ENCODE data around the gene RNF222. TPM values are rescaled to one million over a fixed set of nuclear protein-coding genes. Genes with fewer than 3 reads are reported as not detected.

The RNF222 gene, protein sequence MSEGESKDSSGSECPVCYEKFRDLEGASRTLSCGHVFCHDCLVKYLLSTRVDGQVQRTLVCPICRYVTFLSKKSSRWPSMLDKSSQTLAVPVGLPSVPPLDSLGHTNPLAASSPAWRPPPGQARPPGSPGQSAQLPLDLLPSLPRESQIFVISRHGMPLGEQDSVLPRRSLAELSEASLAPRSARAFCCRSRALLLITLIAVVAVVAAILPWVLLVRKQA
- under 1 TPM in 2 of 4 donors, not detected in 2; 0.15 to 0.23 TPM for total RNA-seq

DNA sequence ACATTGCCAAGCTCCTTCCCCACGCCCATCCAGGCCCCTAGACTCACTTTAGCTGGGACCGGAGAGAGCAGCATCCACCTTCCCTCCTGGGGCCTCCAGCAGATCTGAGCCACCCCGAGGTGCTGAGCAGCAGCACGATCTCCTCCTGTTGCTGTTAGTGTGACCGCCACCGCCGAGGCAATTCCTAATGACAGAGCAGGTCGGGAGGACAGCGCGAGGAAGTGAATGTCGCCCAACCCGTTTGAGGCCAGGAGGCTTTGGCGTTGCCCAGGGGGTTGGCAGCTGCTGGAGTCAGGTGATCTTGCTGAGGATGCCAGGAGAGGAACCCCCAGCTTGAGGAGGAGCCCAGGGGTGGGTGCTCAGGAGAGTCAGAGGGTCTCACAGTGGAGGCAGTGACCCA lies at the start of gene RNF222:
Gene RNF222 (minus strand): TSS at position 192 of the 400 bp plus-strand sequence. CDS start 4,366 bp downstream, outside the sequence.
- no peak within 1 kb of the TSS for H3K27ac ChIP-seq
- no peaks in the 10 kb centered on the region for H3K9me3 ChIP-seq
- H3K27me3 ChIP-seq: peaks cover 81% of the 10 kb centered on the region
- TF ChIP-seq EP300 (IDR thresholded peaks at IDR 0.05): no peak
- H3K4me3 ChIP-seq: no peak within 1 kb of the TSS
- WGBS, 2 donors (ENCODE audit: low coverage in 1 of 2): 51 to 60% methylated on average over 3 to 4 of the region's 13 CpGs
- H3K36me3 ChIP-seq: no peaks in the 10 kb centered on the region
- ATAC-seq: no peak
- H3K4me1 ChIP-seq: no peaks in the 10 kb centered on the region

DNA sequence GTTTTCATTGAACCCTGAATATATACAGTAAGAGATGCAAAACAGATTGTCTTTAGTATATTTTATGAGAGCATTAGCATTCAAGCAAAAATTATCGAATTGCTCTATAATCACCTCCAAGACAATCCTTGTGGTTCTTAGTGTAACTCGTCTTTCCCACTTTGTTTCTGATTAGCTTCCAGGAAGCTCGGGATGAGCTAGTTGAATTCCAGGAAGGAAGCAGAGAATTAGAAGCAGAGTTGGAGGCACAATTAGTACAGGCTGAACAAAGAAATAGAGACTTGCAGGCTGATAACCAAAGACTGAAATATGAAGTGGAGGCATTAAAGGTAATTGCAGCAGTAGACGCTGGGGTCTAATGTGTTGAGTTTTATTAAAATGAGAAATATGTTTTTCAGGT lies 47.9 kb upstream of the RNF222 start:
- TF ChIP-seq POLR2A (IDR thresholded peaks at IDR 0.05) (no peak), EP300 (IDR thresholded peaks at IDR 0.05) (no peak)
- no peak overlapping the region for H3K4me3 ChIP-seq
- WGBS, 2 donors (ENCODE audit: low coverage in 1 of 2): 64% methylated on average over 1 to 4 of the region's 4 CpGs
- H3K4me1 ChIP-seq: peaks cover 0 to 50% (median 0%) of the 10 kb centered on the region in 3 donors
- no peaks in the 10 kb centered on the region for H3K27me3 ChIP-seq
- H3K36me3 ChIP-seq: peaks cover 0 to 70% of the 10 kb centered on the region in 2 donors
- ATAC-seq: no peak
- H3K27ac ChIP-seq: no peak overlapping the region
- no peaks in the 10 kb centered on the region for H3K9me3 ChIP-seq

DNA sequence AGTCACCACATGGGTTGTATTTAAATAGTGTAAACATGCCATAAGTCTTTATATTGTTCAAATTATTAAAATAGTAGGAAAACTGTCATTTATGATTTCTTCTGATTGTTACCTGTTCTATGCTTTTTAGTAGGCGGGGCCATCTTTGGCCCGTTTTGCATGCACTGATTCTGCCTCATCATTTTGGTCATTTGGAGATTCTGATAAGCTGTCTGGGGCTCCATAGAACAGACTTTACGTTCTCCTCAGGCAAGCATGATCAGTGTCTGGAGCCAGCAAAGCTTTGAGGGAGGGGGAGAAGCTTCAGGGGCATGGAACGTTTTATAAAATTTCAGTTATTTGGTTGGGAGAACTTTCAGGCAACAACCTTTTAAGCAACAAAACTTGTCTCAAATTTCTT lies 46.9 kb upstream of the RNF222 start:
- Histone ChIP-seq H3K9me3 (no peaks in the 10 kb centered on the region), H3K27me3 (no peaks in the 10 kb centered on the region), H3K27ac (no peak overlapping the region), H3K4me3 (no peak overlapping the region), H3K4me1 (peaks cover 0 to 60% (median 0%) of the 10 kb centered on the region in 3 donors), H3K36me3 (peaks cover 0 to 66% of the 10 kb centered on the region in 2 donors)
- WGBS, 2 donors (ENCODE audit: low coverage in 1 of 2): 42 to 65% methylated on average over 3 to 4 of the region's 4 CpGs
- no peak for TF ChIP-seq POLR2AphosphoS5 (IDR thresholded peaks at IDR 0.05)
- TF ChIP-seq EP300 (IDR thresholded peaks at IDR 0.05): no peak
- no peak for TF ChIP-seq POLR2A (IDR thresholded peaks at IDR 0.05)
- TF ChIP-seq, protein P1, sequence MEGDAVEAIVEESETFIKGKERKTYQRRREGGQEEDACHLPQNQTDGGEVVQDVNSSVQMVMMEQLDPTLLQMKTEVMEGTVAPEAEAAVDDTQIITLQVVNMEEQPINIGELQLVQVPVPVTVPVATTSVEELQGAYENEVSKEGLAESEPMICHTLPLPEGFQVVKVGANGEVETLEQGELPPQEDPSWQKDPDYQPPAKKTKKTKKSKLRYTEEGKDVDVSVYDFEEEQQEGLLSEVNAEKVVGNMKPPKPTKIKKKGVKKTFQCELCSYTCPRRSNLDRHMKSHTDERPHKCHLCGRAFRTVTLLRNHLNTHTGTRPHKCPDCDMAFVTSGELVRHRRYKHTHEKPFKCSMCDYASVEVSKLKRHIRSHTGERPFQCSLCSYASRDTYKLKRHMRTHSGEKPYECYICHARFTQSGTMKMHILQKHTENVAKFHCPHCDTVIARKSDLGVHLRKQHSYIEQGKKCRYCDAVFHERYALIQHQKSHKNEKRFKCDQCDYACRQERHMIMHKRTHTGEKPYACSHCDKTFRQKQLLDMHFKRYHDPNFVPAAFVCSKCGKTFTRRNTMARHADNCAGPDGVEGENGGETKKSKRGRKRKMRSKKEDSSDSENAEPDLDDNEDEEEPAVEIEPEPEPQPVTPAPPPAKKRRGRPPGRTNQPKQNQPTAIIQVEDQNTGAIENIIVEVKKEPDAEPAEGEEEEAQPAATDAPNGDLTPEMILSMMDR (IDR thresholded peaks at IDR 0.05): no peak
- no peak for ATAC-seq

DNA sequence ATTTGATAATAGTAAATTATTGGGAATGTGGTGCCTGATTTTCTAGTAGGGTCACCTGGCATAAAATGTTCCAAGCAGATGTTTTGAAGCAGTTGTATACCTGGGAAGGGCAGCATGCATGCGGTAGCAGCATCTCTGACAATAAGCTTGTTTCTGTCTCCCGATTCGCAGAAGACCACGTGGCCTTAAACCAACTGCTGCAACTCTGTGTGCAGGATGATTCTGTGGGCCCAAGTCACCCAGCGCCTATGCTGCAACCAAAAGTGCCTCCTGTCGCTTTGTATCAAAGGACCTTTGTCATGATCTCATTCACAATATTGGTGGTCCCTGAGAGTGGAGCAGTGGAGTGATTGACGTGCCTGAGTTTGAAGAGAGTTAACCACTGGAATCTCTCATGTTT lies 46.1 kb upstream of the RNF222 start:
- no peaks in the 10 kb centered on the region for H3K9me3 ChIP-seq
- no peak overlapping the region for H3K27ac ChIP-seq
- WGBS, 2 donors (ENCODE audit: low coverage in 1 of 2): 83 to 100% methylated on average over 1 to 6 of the region's 7 CpGs
- no peak overlapping the region for H3K4me3 ChIP-seq
- TF ChIP-seq POLR2AphosphoS5 (IDR thresholded peaks at IDR 0.05): no peak
- no peak for TF ChIP-seq EP300 (IDR thresholded peaks at IDR 0.05)
- TF ChIP-seq, protein P1 (IDR thresholded peaks at IDR 0.05): no peak
- TF ChIP-seq POLR2A (IDR thresholded peaks at IDR 0.05): no peak
- H3K36me3 ChIP-seq: peaks cover 0 to 66% of the 10 kb centered on the region in 2 donors
- H3K27me3 ChIP-seq: no peaks in the 10 kb centered on the region
- ATAC-seq: no peak
- peaks cover 0 to 60% (median 0%) of the 10 kb centered on the region in 3 donors for H3K4me1 ChIP-seq

DNA sequence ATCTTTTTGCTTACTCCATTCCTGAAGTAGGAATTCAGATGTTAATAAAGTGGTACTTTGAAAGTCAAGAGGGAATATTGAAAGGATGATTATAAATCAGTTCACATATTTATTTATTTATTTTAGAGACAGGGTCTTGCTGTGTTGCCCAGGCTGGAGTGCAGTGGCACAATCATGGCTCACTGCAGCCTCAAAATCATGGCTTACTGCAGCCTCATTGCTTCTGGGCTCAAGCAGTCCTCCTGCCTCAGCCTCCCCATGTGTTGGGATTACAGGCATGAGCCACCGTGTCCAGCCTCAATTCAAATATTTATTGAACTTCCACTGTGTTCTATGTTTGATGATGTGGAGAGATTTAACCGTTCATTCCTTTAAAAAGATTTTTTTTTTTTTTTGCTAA lies 44.7 kb upstream of the RNF222 start:
- H3K4me3 ChIP-seq: no peak overlapping the region
- H3K4me1 ChIP-seq: peaks cover 0 to 69% (median 1%) of the 10 kb centered on the region in 3 donors
- H3K36me3 ChIP-seq: peaks cover 0 to 58% of the 10 kb centered on the region in 2 donors
- TF ChIP-seq POLR2AphosphoS5 (IDR thresholded peaks at IDR 0.05): no peak
- TF ChIP-seq POLR2A (IDR thresholded peaks at IDR 0.05): no peak
- TF ChIP-seq, protein P1 (IDR thresholded peaks at IDR 0.05): no peak
- no peak for TF ChIP-seq EP300 (IDR thresholded peaks at IDR 0.05)
- WGBS, 2 donors (ENCODE audit: low coverage in 1 of 2): 79 to 97% methylated on average over 2 of the region's 2 CpGs
- H3K9me3 ChIP-seq: no peaks in the 10 kb centered on the region
- H3K27me3 ChIP-seq: no peaks in the 10 kb centered on the region
- no peak overlapping the region for H3K27ac ChIP-seq
- ATAC-seq: no peak

DNA sequence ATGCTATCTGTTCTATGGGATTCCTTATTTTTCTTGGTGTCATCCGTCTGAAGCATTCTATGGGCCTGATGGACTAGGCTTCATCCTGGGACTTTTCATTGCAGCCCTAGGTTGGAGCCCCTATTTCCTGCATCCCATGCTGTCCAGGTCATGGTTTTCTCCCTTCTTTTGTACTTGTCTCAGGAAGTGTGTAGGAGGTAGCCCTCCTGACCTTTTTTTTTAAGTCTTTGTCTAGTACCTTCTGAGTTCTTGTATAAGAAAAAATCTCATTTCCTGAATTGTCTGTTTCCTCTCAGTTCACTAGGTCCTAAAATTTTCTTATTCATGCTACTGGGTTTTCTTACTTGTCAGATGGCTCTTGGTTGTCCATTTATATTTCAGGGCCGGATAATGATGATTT lies 44.1 kb upstream of the RNF222 start:
- no peaks in the 10 kb centered on the region for H3K27me3 ChIP-seq

More for the DNA sequence above, 44.1 kb upstream of the RNF222 start:
- 64 to 74% methylated on average over 2 of the region's 2 CpGs for WGBS, 2 donors (ENCODE audit: low coverage in 1 of 2)
- Histone ChIP-seq H3K4me1 (peaks cover 0 to 72% (median 3%) of the 10 kb centered on the region in 3 donors), H3K9me3 (no peaks in the 10 kb centered on the region), H3K27ac (no peak overlapping the region), H3K36me3 (peaks cover 0 to 52% of the 10 kb centered on the region in 2 donors), H3K4me3 (no peak overlapping the region)
- TF ChIP-seq, protein P1 (IDR thresholded peaks at IDR 0.05): no peak
- TF ChIP-seq POLR2AphosphoS5 (IDR thresholded peaks at IDR 0.05): no peak
- no peak for TF ChIP-seq EP300 (IDR thresholded peaks at IDR 0.05)
- ATAC-seq: no peak
